GM19467 (cell line): ENCODE data around the gene SLC10A7.
"Not testable (repeated sequence)": the region's sequence is repeated elsewhere in the genome, so short reads cannot be mapped to it uniquely, and the experiment has no call there.

Source experiments
- ATAC-seq: cut with Tn5 transposase; IDR thresholded peaks from one replicate; pipeline ENCODE4 v1.9.1; 2021; ENCODE audit warnings: mild to moderate bottlenecking, moderate library complexity; ENCODE audit not compliant: unreplicated experiment

The SLC10A7 gene

GRCh38 chr4:146367347-146367746 is 154.4 kb downstream of the SLC10A7 start:
- ATAC-seq = no peak

DNA sequence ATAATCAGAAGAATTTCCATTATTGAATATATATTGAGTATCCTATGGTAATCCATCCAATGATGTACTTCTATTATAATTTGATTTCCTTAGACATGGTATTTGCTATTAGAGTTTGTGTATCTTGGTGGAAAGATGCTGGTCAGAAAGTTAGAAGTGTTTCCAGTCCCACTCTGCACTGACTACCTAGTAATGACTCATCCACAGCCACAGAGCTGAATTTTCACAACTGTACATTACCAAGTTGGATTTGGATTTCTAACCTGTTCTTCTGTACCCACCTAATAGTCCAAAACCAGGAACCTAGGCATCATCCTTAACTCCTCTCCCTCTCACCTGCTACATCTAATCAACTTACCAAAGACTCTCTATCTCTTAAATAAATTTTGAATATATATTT is 162.0 kb downstream of the SLC10A7 start:
- ATAC-seq = no peak

GRCh38 chr4:146350114-146350513 is 171.6 kb downstream of the SLC10A7 start:
- not testable (repeated sequence) for ATAC-seq

DNA sequence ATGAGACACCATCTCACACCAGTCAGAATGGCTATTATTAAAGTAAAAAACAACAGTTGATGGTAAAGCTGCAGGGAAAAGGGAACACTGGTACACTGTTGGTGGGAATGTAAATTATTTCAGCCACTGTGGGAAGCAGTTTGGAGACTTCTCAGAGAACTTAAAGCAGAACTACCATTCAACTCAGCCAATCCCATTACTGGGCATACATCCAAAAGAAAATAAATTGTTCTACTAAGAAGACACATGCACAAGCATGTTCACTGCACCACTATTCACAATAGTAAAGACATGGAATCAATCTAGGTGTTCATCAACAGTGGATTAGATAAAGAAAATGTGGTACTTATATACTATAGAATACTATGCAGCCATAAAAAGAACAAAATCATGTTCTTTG is 172.4 kb downstream of the SLC10A7 start:
- ATAC-seq = no peak

DNA sequence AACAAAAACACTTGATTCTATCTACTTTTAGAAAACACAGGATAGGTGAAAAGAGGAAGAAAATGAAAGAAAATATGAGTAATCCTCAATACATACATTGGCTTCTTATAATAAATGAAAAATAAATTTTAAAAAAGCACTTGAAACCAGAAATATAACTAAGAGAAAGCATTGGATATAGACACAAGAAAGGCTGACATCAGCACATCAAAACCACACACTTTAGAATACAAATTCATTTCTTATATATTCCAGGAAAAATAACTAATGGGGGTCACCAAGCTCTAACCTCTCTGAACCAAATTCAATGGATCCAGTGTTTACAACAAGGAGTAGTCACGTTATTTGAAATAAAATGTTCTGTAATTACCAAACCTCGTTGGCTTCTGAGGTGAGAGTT is 173.9 kb downstream of the SLC10A7 start:
- no peak for ATAC-seq

DNA sequence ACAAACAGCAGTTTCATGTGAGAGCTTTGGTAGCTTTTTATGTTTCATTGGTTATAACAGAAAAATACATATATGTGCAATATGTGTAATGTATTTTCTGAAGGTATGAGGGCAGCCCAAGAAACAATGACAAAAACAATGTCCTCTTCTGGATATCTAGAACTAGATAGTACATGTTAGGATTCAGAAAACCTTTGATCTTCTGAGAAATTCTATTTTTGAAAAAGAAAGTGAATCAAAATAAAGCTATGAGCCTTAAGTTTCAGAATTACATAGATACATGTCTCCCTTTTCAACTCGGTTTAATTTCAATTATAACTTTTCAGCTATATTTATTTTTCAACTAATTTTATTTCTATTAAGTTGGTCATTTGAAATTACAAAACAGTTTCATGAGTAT is 175.5 kb downstream of the SLC10A7 start:
- ATAC-seq = no peak

- ATAC-seq = no peak
Measured at GRCh38 chr4:146343776-146344175, 178.0 kb downstream of the SLC10A7 start.

DNA sequence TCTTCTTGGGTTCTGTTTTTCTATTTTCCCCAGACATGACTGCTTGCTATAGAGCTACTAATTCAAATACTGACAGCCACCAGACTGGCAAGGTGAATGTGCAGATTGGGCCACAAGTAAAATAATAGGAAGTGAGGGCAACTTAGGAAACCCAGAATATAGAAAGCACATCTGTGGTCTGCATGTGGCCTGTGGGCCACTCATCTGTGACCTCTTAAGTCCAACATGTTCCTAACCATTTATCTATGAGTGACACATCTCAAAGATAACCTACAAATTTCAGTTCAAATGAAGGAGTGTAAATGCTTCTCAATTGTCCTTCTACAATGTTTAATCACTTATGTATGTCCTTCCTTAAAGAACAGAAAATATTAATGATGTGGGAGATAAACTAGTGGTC is 178.5 kb downstream of the SLC10A7 start:
- ATAC-seq = peak; percentile 66

DNA sequence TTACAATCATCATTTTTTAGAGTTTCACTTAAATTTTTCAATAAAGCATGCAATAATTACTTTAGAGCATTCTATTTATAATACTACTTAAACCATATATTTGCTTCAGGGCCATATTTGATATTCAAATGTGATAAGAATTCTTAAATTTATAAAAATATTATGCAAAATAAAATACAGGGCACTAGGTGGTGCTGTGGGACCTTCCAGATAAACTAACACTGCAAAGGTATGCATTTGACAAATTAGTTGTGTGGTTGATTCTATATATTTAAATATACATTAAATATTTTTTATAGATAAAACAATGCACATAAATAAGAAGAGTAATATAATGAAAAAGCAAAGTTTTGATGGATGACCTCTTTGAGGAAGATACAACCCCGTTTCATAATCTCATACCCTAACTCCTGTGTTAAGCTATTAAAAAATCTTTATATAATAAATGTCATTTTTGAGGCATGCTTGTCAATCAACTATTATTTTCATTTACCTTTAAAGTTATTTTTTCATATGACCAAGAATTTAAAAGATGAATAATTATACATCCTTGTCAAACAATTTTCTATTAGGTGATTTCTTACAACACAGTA is 179.0 kb downstream of the SLC10A7 start:
- no peak for ATAC-seq

- no peak for ATAC-seq
Measured at GRCh38 chr4:146340798-146341197, 180.9 kb downstream of the SLC10A7 start.

DNA sequence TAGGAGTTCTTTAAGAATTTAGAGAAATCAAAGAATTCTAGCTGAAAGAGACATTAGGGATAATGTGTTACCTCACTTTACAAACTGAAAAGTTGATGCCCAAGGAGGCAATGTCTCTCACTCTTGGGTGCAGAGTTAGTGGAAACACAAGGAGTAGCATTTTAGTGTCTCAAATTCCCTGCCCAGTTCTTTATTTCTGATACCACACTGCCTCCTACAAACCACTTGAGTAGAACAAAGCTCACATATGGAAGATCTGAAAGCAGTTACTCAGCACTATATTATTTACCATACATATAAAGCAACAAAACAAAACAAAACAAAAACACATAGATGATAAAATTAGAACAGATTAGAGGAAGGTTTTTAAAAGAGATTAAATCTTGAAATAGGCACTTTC is 183.2 kb downstream of the SLC10A7 start:
- no peak for ATAC-seq

DNA sequence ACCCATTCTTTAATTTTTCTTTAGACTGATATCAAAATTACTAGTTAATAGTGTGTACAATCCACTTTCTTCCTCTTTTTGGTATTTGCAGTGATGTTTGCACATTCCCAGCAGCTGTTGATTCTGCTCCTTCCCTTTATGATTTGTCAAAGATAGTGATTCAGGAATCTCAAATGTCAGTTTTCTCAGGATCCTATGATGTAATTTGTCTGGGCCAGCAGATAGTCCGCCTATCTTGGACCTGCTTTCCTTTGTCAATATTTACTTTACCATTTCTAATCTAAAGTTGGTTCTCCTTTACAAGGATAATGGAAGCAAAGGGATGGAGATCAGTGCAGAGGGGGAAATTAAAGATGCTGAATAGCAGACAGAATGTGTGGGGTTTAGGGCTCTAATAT is 185.3 kb downstream of the SLC10A7 start:
- no peak for ATAC-seq

DNA sequence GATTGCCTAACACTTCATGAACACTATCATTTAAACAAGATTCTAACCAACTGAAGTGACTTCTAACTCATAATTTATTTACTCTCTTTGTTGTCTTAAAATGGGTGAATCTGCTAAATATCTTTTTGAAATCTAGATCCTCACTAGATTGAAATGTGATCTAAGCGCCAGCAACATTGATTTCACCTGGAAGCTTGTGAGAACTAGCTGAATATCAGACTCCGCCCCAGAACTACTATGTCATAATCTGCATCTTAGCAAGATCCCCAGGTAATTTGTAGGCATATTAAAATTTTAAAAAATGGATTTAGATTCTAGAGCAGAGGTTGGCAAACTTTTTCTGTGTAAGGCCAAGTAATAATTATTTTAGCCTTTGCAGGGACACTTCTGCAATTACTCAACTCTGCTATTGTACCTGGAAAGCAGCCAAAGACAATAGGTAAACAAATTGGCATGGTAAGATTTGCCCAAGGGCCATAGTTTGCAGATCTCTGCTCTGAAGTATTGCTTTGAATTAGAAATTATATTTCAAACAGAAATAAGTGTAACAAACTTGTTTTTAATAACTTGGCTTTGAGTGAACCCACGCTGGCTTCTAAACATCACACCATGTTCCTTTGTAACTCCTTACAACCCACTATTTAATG is 185.9 kb downstream of the SLC10A7 start:
- no peak for ATAC-seq

GRCh38 chr4:146334862-146335449 is 186.8 kb downstream of the SLC10A7 start:
- no peak for ATAC-seq

- no peak for ATAC-seq
Measured at GRCh38 chr4:146333895-146334262, 187.9 kb downstream of the SLC10A7 start.

- ATAC-seq = peak; percentile 94
Measured at GRCh38 chr4:146333187-146333894, 188.4 kb downstream of the SLC10A7 start.

DNA sequence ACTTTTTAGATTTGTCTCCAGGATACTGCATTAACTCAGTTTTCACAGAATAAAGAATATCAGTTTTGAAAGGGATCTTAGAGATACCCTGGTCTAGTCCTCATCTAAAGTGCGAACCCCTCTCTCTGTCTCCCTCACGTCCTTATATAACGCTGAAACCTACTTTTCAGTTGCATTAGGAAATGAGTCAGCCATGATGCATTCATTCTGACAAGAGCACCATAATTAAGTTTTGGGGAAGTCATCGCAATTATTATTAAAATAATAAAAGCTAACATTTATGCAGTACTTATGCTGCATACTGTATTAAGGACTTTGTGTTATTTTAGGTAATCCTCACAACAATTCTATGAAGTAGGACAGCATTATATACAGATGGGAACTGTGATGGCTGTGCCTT is 191.3 kb downstream of the SLC10A7 start:
- no peak for ATAC-seq

GRCh38 chr4:146329050-146329716 is 192.6 kb downstream of the SLC10A7 start:
- no peak for ATAC-seq

DNA sequence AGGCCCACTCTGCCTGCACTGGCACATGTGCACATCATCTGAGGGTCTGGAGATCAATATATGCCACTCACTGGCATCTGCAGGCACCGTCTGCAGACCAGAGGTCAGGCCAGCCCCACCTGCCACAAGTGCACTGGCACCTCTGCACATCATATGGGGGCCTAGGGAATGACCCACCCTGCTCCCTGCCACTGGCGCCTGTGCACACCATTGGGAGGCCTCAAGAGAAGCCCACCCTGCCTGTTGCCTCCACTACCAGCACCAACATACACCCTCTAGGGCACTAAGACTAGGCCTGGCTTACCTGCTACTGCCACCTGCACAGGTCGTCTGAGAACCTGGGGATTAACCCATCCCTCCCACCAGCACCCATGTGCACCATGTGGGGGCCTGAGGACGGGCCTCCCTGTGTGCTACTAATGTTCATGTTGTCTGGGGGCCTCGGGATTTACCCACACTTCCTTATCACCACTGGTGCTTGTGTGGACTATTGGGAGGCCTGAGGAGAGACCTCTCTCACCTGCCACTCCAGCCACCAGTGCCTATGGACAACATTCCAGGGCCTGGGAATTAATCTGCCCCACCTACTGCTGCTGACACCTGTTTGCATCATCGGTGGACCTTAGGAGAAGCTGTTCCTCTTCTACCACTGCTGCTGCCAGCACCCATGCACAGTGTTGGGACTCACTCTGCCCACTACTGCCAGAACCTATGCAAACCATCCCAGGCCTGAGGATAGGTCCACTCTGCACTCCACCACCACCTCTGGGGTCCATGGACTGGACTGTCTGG is 193.7 kb downstream of the SLC10A7 start:
- no peak for ATAC-seq

DNA sequence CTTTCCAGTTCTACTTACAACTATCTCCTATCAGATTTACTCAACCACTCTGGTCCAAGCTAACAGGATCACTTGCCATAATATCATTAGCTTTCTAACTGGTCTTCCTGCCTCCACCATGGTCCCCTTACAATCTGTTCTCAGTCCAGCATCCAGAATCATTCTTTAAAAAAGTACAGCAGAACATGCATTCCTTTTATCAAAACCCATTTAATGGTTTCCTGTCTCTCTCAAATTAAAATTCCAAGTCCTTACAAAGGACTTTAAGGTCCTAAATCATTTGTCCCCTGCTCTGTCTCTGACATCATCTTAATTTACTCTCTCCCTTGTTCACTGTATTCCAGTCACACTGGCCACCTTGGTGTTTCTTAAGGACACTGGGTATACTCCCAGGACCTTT is 202.8 kb downstream of the SLC10A7 start:
- ATAC-seq = no peak

- no peak for ATAC-seq
Measured at GRCh38 chr4:146317783-146318182, 204.0 kb downstream of the SLC10A7 start.
